K562 (cell line): ENCODE results near the gene DNAH8. TPM values are rescaled to one million over a fixed set of nuclear protein-coding genes. Genes with fewer than 3 reads are reported as not detected.

Source experiments
- ATAC-seq: fragments of 200-7000 bp; cut with Tn5 transposase; 3 replicates; pipeline ENCODE4 v1.9.1; 2020; ENCODE audit warnings: moderate library complexity
- BruUV-seq: library from RNA; stranded (reverse); fragments of 400-500 nt; replicated peaks from 2 replicates; lab custom pipeline; 2021; lab: Mats Ljungman, UMichigan
- CTCF ChIA-PET: fragments of 300-600 bp; formaldehyde crosslinking; extraction: SDS; loops from one replicate; lab custom pipeline; 2021; ENCODE audit warnings: low intra/inter-chr PET ratio; lab: Yijun Ruan, JAX
- POLR2A ChIA-PET: fragments of 300-600, 350-650 bp; sonication (Branson Sonifier 250); formaldehyde crosslinking; extraction: SDS; loops from one replicate; lab custom pipeline; 2021; ENCODE audit warnings: antibody characterized with exemption, inconsistent platforms; lab: Yijun Ruan, JAX
- DNase-seq, 4 experiments: peaks; one replicate each; pipeline versions ENCODE4 v3.0.0 to v3.0.0-alpha.2; 2011 to 2018; ENCODE audit warnings: low spot score in 3 of 4, mixed read lengths in 3 of 4; ENCODE audit errors: extremely low read depth in 1 of 4
- FAIRE-seq: peaks from 2 replicates; lab custom pipeline; 2011; peaks lifted over from hg19 to GRCh38; lab: Jason Lieb, UNC
- H2AFZ ChIP-seq: 2 replicates; pipeline ENCODE4 v1.6.0; 2011; ENCODE audit warnings: low read depth, low read length, control low read depth, inconsistent platforms
- H3K27ac ChIP-seq: fragments of 200-600 bp; 3 replicates; pipeline ENCODE4 v1.8.0; 2011; ENCODE audit warnings: low read depth, mild to moderate bottlenecking, control low read depth, inconsistent platforms, low read length, moderate library complexity, mixed read lengths; ENCODE audit errors: extremely low read depth
- H3K27me3 ChIP-seq, 2 experiments: fragments of 300-600 bp in 1 of 2; 2 replicates in 1 of 2; 3 replicates in 1 of 2; pipeline versions ENCODE4 v1.6.0 to v1.8.0; 2011; ENCODE audit warnings: inconsistent platforms in 2 of 2, low read length in 2 of 2, mild to moderate bottlenecking in 1 of 2, mixed read lengths in 1 of 2, moderate library complexity in 1 of 2; ENCODE audit not compliant: control insufficient read depth in 2 of 2, insufficient read depth in 2 of 2
- H3K36me3 ChIP-seq: fragments of 300-600 bp; 3 replicates; pipeline ENCODE4 v1.8.0; 2011; ENCODE audit warnings: mild to moderate bottlenecking, low read length, inconsistent platforms; ENCODE audit not compliant: control insufficient read depth, insufficient read depth
- H3K4me1 ChIP-seq, 2 experiments: fragments of 200-600 bp in 1 of 2; replicated peaks in 1 of 2; 2 replicates in 1 of 2; 3 replicates in 1 of 2; pipeline versions ENCODE4 v1.5.1 to v1.8.0; 2011; ENCODE audit warnings: inconsistent platforms in 2 of 2, low read length in 2 of 2, mild to moderate bottlenecking in 1 of 2, mixed read lengths in 1 of 2, moderate library complexity in 1 of 2; ENCODE audit not compliant: control insufficient read depth in 2 of 2, insufficient read depth in 2 of 2
- H3K4me2 ChIP-seq: 2 replicates; pipeline ENCODE4 v1.6.1; 2011; ENCODE audit warnings: low read length, control low read depth, inconsistent platforms, mixed read lengths; ENCODE audit not compliant: insufficient read depth
- H3K4me3 ChIP-seq: fragments of 200-600 bp; sonication (generic), shearing (Covaris generic); 2 replicates; pipeline ENCODE4 v1.5.1; 2016; ENCODE audit warnings: control low read depth, inconsistent platforms
- H3K79me2 ChIP-seq: fragments of 200-600 bp; 3 replicates; pipeline ENCODE4 v1.8.0; 2011; ENCODE audit warnings: low read length, inconsistent platforms; ENCODE audit not compliant: control insufficient read depth, insufficient read depth
- H3K9ac ChIP-seq, 2 experiments: 2 replicates each; pipeline versions ENCODE4 v1.6.0 to v1.6.1; 2011; ENCODE audit warnings: low read depth in 2 of 2, low read length in 2 of 2, control low read depth in 1 of 2, inconsistent platforms in 1 of 2, mild to moderate bottlenecking in 1 of 2, mixed read lengths in 1 of 2; ENCODE audit not compliant: insufficient read depth in 1 of 2
- H3K9me1 ChIP-seq: one replicate; pipeline ENCODE4 v1.6.0; 2011; ENCODE audit warnings: inconsistent platforms, mild to moderate bottlenecking, low read length, moderate library complexity; ENCODE audit not compliant: control insufficient read depth, insufficient read depth
- H3K9me3 ChIP-seq: replicated peaks from 2 replicates; pipeline ENCODE4 v1.5.1; 2011; ENCODE audit warnings: low read depth, low read length, inconsistent platforms; ENCODE audit not compliant: control insufficient read depth, insufficient read depth
- H4K20me1 ChIP-seq: replicated peaks from 2 replicates; pipeline ENCODE4 v1.6.1; 2011; ENCODE audit warnings: low read length, inconsistent platforms, mixed read lengths; ENCODE audit not compliant: control insufficient read depth, insufficient read depth
- ARHGAP35 ChIP-seq: fragments of 450-650 bp; IDR thresholded peaks from 2 replicates; pipeline ENCODE4 v1.6.1; 2018; ENCODE audit not compliant: partially characterized antibody
- CREM ChIP-seq: IDR thresholded peaks from 2 replicates; pipeline ENCODE4 v1.6.1; 2014; ENCODE audit warnings: antibody characterized with exemption, low read depth
- WGBS: fragments of 100-300 bp; shearing (Covaris generic); methylation state at CpG from one replicate; pipeline ENCODE4 v1.1.6; 2016; ENCODE audit warnings: low coverage, mixed read lengths; ENCODE audit not compliant: insufficient coverage; ENCODE audit errors: missing lambda C conversion rate; 5-methylcytosine and 5-hydroxymethylcytosine counted together
- in situ Hi-C: fragments of 300-500 bp; cut with MboI; formaldehyde crosslinking; loops from 4 replicates; pipeline ENCODE4 v1.15.0; 2018; ENCODE audit warnings: inconsistent platforms, mixed read lengths
- intact Hi-C: fragments of 100-400 bp; cut with micrococcal nuclease; formaldehyde crosslinking; loops from 2 replicates; pipeline ENCODE4 v1.14.2; 2022
- polyA plus RNA-seq, 8 experiments: library from polyadenylated mRNA; depleted of rRNA in 4 of 8; stranded (reverse) in 5 of 8; unstranded in 3 of 8; fragments of >200 nt; fragmentation: Nextera tagmentation in 2 of 8; fragmentation: Illumina TruSeq in 1 of 8; extraction: Ambion mirVana in 2 of 8; extraction: Trizol in 1 of 8; gene quantifications; 2 replicates each; pipeline versions ENCODE4 v1.2.1 to v1.2.3, GENCODE V29; 2011 to 2014; ENCODE audit warnings: inconsistent platforms in 1 of 8, missing spikeins in 1 of 8
- total RNA-seq, 7 experiments: library from RNA; depleted of rRNA in 6 of 7; stranded (reverse); fragments of >200 nt in 6 of 7; fragmentation: Illumina TruSeq in 2 of 7; extraction: Trizol in 2 of 7; gene quantifications; 2 replicates each; pipeline versions ENCODE4 v1.2.1 to v1.2.3, GENCODE V29; 2011 to 2021; ENCODE audit warnings: low replicate concordance in 1 of 7
- TF ChIP-seq, protein P1 (sequence below): fragments of 450-650 bp; IDR thresholded peaks from 2 replicates; pipeline ENCODE4 v1.6.1; 2016; ENCODE audit warnings: mild to moderate bottlenecking

The DNAH8 gene
- total and polyA plus RNA-seq, 9 of the 15 experiments (the other 6 are each of a cell fraction or from before 2014, with no cell fraction given): 1.2 to 4.2 (median 2.9) TPM

- no peak overlapping the region for H3K4me2 ChIP-seq
- CTCF ChIA-PET: no interaction called here
- in situ Hi-C loops: no loop called here
- no peaks in the 10 kb centered on the region for H4K20me1 ChIP-seq
- POLR2A ChIA-PET: interaction anchor here (0.7 to 1.2 kb wide), 2 partner anchors 10 to 284 kb away, joined by 3 read pairs; no protein-coding TSS in a partner anchor
- FAIRE-seq (no peak), ATAC-seq (no peak), DNase-seq (no peak)
- no peaks in the 10 kb centered on the region for H3K9me3 ChIP-seq
- H3K36me3 ChIP-seq: no peaks in the 10 kb centered on the region
- H3K9ac ChIP-seq: no peak overlapping the region
- no peaks in the 10 kb centered on the region for H3K79me2 ChIP-seq
- H3K27me3 ChIP-seq: peaks cover 4 to 15% of the 10 kb centered on the region in 2 experiments; a peak in 4 of 5 replicates
- no peaks in the 10 kb centered on the region for H3K4me1 ChIP-seq
- BruUV-seq: no TSS peak
- intact Hi-C loops: no loop called here
- 0% methylated on average over 7 of the region's 7 CpGs for WGBS
- H3K9me1 ChIP-seq: no peaks in the 10 kb centered on the region
- TF ChIP-seq CREM (no peak), ARHGAP35 (no peak)
- TF ChIP-seq, protein P1, sequence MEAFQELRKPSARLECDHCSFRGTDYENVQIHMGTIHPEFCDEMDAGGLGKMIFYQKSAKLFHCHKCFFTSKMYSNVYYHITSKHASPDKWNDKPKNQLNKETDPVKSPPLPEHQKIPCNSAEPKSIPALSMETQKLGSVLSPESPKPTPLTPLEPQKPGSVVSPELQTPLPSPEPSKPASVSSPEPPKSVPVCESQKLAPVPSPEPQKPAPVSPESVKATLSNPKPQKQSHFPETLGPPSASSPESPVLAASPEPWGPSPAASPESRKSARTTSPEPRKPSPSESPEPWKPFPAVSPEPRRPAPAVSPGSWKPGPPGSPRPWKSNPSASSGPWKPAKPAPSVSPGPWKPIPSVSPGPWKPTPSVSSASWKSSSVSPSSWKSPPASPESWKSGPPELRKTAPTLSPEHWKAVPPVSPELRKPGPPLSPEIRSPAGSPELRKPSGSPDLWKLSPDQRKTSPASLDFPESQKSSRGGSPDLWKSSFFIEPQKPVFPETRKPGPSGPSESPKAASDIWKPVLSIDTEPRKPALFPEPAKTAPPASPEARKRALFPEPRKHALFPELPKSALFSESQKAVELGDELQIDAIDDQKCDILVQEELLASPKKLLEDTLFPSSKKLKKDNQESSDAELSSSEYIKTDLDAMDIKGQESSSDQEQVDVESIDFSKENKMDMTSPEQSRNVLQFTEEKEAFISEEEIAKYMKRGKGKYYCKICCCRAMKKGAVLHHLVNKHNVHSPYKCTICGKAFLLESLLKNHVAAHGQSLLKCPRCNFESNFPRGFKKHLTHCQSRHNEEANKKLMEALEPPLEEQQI: no peak
- H3K27ac ChIP-seq: no peak overlapping the region
- H3K4me3 ChIP-seq: no peak overlapping the region
- no peak overlapping the region for H2AFZ ChIP-seq
These were observed 209.8 kb downstream of the DNAH8 start for GRCh38 chr6:38924791-38925509.
